Measurements from ENCODE around the gene INPP5J. TPM values are rescaled to one million over a fixed set of nuclear protein-coding genes. Genes with fewer than 3 reads are reported as not detected.

Gene INPP5J
- total and polyA plus RNA-seq, 9 of the 15 experiments (the other 6 are each of a cell fraction or from before 2014, with no cell fraction given) = 0.10 to 6.3 (median 4.8) TPM

DNA sequence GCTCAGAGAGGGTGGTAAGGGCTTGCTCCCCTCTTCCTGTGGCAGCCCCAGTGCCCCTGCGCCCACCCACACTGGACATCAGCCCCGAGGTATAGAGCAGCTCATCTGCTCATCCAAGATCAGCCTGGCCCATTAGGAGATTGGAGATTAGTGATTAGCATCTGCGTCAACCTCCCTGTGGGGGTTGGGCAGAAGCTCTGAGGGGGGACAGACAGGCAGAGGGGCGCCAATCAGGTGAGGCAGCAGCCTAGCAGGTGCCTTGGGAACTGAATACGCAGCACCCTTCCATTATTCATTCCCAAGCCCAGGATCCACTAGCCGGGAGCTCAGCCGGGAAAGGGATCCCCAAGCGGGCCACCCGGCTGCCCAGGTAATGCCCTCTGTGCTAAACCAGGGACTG lies 30.6 kb upstream of the INPP5J start:
- Histone ChIP-seq H3K9me3 (replicated peaks; ENCODE audit: control insufficient read depth, insufficient read depth, low read depth, low read length) (no peaks in the 10 kb centered on the region), H3K9me1 (ENCODE audit: control insufficient read depth, insufficient read depth, low read length) (no peaks in the 10 kb centered on the region), H3K4me1 (replicated peaks in 1 of 2; ENCODE audit: control insufficient read depth in 2 of 2, insufficient read depth in 2 of 2, low read length in 2 of 2) (peaks cover 1 to 27% of the 10 kb centered on the region in 2 experiments; a peak in 2 of 5 replicates), H3K79me2 (ENCODE audit: control insufficient read depth, insufficient read depth, low read length) (no peaks in the 10 kb centered on the region), H3K27ac (ENCODE audit: extremely low read depth, low read depth, low read length) (no peak overlapping the region), H3K4me3 (no peak overlapping the region), H3K36me3 (ENCODE audit: control insufficient read depth, insufficient read depth, low read length) (peaks cover 46% of the 10 kb centered on the region; the same call in 2 of the 3 replicates), H2AFZ (ENCODE audit: low read depth, low read length) (no peak overlapping the region), H3K9ac (ENCODE audit: insufficient read depth in 1 of 2, low read depth in 2 of 2, low read length in 2 of 2) (no peak overlapping the region), H3K27me3 (ENCODE audit: control insufficient read depth in 2 of 2, insufficient read depth in 2 of 2, low read length in 2 of 2) (no peaks in the 10 kb centered on the region), H4K20me1 (replicated peaks; ENCODE audit: control insufficient read depth, insufficient read depth, low read length) (no peaks in the 10 kb centered on the region), H3K4me2 (ENCODE audit: insufficient read depth, low read length) (no peak overlapping the region)
- no TSS peak for BruUV-seq (replicated peaks)
- 88% methylated on average over 8 of the region's 9 CpGs for WGBS (ENCODE audit: insufficient coverage, low coverage, missing lambda C conversion rate)
- CTCF ChIA-PET (ENCODE audit: low intra/inter-chr PET ratio) = no interaction called here
- no peak for DNase-seq (ENCODE audit: extremely low read depth in 1 of 4, low spot score in 3 of 4)
- no peak for ATAC-seq
- POLR2A ChIA-PET = interaction anchor here (1.5 to 2.0 kb wide), 2 partner anchors 10 to 16 kb away, joined by 4 to 6 read pairs; partner anchors contain the start of gene SELENOM
- no peak for FAIRE-seq
- intact Hi-C loops (cut with micrococcal nuclease) (no loop called here), in situ Hi-C loops (cut with MboI) (no loop called here)
- TF ChIP-seq, protein P1, sequence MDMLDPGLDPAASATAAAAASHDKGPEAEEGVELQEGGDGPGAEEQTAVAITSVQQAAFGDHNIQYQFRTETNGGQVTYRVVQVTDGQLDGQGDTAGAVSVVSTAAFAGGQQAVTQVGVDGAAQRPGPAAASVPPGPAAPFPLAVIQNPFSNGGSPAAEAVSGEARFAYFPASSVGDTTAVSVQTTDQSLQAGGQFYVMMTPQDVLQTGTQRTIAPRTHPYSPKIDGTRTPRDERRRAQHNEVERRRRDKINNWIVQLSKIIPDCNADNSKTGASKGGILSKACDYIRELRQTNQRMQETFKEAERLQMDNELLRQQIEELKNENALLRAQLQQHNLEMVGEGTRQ (CRISPR knock-in tag; IDR thresholded peaks at IDR 0.05) = no peak
- TF ChIP-seq, protein P2, sequence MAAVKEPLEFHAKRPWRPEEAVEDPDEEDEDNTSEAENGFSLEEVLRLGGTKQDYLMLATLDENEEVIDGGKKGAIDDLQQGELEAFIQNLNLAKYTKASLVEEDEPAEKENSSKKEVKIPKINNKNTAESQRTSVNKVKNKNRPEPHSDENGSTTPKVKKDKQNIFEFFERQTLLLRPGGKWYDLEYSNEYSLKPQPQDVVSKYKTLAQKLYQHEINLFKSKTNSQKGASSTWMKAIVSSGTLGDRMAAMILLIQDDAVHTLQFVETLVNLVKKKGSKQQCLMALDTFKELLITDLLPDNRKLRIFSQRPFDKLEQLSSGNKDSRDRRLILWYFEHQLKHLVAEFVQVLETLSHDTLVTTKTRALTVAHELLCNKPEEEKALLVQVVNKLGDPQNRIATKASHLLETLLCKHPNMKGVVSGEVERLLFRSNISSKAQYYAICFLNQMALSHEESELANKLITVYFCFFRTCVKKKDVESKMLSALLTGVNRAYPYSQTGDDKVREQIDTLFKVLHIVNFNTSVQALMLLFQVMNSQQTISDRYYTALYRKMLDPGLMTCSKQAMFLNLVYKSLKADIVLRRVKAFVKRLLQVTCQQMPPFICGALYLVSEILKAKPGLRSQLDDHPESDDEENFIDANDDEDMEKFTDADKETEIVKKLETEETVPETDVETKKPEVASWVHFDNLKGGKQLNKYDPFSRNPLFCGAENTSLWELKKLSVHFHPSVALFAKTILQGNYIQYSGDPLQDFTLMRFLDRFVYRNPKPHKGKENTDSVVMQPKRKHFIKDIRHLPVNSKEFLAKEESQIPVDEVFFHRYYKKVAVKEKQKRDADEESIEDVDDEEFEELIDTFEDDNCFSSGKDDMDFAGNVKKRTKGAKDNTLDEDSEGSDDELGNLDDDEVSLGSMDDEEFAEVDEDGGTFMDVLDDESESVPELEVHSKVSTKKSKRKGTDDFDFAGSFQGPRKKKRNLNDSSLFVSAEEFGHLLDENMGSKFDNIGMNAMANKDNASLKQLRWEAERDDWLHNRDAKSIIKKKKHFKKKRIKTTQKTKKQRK (IDR thresholded peaks at IDR 0.05; ENCODE audit: borderline replicate concordance, low read depth, low read length) = no peak
- TF ChIP-seq, protein P3, sequence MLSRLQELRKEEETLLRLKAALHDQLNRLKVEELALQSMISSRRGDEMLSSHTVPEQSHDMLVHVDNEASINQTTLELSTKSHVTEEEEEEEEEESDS (CRISPR knock-in tag; IDR thresholded peaks at IDR 0.05) = no peak
- TF ChIP-seq HDAC3 (IDR thresholded peaks at IDR 0.05; ENCODE audit: borderline replicate concordance, partially characterized antibody) = no peak
- no peak for TF ChIP-seq SMARCA5 (IDR thresholded peaks at IDR 0.05)
- no peak for TF ChIP-seq ZNF239 (CRISPR knock-in tag; IDR thresholded peaks at IDR 0.05)
- TF ChIP-seq RBM25 (IDR thresholded peaks at IDR 0.05; ENCODE audit: low read depth, low read length, severe bottlenecking) = no peak
- no peak for TF ChIP-seq GTF2A2 (tag; IDR thresholded peaks at IDR 0.05)
- TF ChIP-seq, protein P4, sequence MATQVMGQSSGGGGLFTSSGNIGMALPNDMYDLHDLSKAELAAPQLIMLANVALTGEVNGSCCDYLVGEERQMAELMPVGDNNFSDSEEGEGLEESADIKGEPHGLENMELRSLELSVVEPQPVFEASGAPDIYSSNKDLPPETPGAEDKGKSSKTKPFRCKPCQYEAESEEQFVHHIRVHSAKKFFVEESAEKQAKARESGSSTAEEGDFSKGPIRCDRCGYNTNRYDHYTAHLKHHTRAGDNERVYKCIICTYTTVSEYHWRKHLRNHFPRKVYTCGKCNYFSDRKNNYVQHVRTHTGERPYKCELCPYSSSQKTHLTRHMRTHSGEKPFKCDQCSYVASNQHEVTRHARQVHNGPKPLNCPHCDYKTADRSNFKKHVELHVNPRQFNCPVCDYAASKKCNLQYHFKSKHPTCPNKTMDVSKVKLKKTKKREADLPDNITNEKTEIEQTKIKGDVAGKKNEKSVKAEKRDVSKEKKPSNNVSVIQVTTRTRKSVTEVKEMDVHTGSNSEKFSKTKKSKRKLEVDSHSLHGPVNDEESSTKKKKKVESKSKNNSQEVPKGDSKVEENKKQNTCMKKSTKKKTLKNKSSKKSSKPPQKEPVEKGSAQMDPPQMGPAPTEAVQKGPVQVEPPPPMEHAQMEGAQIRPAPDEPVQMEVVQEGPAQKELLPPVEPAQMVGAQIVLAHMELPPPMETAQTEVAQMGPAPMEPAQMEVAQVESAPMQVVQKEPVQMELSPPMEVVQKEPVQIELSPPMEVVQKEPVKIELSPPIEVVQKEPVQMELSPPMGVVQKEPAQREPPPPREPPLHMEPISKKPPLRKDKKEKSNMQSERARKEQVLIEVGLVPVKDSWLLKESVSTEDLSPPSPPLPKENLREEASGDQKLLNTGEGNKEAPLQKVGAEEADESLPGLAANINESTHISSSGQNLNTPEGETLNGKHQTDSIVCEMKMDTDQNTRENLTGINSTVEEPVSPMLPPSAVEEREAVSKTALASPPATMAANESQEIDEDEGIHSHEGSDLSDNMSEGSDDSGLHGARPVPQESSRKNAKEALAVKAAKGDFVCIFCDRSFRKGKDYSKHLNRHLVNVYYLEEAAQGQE (IDR thresholded peaks at IDR 0.05; ENCODE audit: borderline replicate concordance) = no peak
- TF ChIP-seq, protein P4 (CRISPR knock-in tag; IDR thresholded peaks at IDR 0.05; ENCODE audit: low read depth) = no peak
